ENCODE data around the gene TWF2.

DNA sequence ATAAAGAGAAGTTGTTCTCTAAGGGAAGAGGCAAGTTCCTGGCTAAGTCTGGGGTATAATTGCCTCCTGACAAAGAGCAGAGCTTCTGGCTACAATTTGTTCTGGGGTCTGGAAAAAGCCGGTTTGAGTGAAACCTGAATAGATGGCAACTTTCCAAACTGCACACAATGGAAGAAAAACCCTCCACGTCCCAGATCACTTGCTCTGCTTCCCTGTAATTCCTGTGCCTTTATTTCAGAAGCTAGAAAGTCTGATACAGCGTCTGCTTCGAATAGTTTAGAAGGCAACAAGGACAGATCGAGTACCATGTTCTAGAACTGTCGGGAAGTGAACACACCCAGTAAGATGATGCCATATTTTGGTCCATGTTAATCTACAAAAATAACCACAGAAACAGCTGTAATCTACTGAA is 41.1 kb upstream of the TWF2 start:
- TF ChIP-seq POLR2AphosphoS5 (IDR thresholded peaks at IDR 0.05) (no peak), EZH2 (IDR thresholded peaks at IDR 0.05; ENCODE audit: borderline replicate concordance, insufficient read depth, low read length, poor library complexity, severe bottlenecking) (no peak), RAD21 (conservative IDR thresholded peaks at IDR 0.05) (no peak), EP300 (conservative IDR thresholded peaks at IDR 0.05; ENCODE audit: poor library complexity, severe bottlenecking) (no peak), MXI1 (conservative IDR thresholded peaks at IDR 0.05; ENCODE audit: poor library complexity, severe bottlenecking) (no peak), TAF1 (IDR thresholded peaks at IDR 0.05; ENCODE audit: low read depth) (no peak), SMC3 (conservative IDR thresholded peaks at IDR 0.05; ENCODE audit: poor library complexity) (no peak)
- TF ChIP-seq, protein P1, sequence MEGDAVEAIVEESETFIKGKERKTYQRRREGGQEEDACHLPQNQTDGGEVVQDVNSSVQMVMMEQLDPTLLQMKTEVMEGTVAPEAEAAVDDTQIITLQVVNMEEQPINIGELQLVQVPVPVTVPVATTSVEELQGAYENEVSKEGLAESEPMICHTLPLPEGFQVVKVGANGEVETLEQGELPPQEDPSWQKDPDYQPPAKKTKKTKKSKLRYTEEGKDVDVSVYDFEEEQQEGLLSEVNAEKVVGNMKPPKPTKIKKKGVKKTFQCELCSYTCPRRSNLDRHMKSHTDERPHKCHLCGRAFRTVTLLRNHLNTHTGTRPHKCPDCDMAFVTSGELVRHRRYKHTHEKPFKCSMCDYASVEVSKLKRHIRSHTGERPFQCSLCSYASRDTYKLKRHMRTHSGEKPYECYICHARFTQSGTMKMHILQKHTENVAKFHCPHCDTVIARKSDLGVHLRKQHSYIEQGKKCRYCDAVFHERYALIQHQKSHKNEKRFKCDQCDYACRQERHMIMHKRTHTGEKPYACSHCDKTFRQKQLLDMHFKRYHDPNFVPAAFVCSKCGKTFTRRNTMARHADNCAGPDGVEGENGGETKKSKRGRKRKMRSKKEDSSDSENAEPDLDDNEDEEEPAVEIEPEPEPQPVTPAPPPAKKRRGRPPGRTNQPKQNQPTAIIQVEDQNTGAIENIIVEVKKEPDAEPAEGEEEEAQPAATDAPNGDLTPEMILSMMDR (IDR thresholded peaks at IDR 0.05; ENCODE audit: poor library complexity, severe bottlenecking): no peak
- TF ChIP-seq, protein P2, sequence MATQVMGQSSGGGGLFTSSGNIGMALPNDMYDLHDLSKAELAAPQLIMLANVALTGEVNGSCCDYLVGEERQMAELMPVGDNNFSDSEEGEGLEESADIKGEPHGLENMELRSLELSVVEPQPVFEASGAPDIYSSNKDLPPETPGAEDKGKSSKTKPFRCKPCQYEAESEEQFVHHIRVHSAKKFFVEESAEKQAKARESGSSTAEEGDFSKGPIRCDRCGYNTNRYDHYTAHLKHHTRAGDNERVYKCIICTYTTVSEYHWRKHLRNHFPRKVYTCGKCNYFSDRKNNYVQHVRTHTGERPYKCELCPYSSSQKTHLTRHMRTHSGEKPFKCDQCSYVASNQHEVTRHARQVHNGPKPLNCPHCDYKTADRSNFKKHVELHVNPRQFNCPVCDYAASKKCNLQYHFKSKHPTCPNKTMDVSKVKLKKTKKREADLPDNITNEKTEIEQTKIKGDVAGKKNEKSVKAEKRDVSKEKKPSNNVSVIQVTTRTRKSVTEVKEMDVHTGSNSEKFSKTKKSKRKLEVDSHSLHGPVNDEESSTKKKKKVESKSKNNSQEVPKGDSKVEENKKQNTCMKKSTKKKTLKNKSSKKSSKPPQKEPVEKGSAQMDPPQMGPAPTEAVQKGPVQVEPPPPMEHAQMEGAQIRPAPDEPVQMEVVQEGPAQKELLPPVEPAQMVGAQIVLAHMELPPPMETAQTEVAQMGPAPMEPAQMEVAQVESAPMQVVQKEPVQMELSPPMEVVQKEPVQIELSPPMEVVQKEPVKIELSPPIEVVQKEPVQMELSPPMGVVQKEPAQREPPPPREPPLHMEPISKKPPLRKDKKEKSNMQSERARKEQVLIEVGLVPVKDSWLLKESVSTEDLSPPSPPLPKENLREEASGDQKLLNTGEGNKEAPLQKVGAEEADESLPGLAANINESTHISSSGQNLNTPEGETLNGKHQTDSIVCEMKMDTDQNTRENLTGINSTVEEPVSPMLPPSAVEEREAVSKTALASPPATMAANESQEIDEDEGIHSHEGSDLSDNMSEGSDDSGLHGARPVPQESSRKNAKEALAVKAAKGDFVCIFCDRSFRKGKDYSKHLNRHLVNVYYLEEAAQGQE (IDR thresholded peaks at IDR 0.05; ENCODE audit: borderline replicate concordance): no peak

Data from neural cell (in vitro differentiated cells).